ENCODE results near the gene SLC35D3. TPM values are rescaled to one million over a fixed set of nuclear protein-coding genes. Genes with fewer than 3 reads are reported as not detected.

Gene SLC35D3
- total and polyA plus RNA-seq, 10 donors, result not detected

DNA sequence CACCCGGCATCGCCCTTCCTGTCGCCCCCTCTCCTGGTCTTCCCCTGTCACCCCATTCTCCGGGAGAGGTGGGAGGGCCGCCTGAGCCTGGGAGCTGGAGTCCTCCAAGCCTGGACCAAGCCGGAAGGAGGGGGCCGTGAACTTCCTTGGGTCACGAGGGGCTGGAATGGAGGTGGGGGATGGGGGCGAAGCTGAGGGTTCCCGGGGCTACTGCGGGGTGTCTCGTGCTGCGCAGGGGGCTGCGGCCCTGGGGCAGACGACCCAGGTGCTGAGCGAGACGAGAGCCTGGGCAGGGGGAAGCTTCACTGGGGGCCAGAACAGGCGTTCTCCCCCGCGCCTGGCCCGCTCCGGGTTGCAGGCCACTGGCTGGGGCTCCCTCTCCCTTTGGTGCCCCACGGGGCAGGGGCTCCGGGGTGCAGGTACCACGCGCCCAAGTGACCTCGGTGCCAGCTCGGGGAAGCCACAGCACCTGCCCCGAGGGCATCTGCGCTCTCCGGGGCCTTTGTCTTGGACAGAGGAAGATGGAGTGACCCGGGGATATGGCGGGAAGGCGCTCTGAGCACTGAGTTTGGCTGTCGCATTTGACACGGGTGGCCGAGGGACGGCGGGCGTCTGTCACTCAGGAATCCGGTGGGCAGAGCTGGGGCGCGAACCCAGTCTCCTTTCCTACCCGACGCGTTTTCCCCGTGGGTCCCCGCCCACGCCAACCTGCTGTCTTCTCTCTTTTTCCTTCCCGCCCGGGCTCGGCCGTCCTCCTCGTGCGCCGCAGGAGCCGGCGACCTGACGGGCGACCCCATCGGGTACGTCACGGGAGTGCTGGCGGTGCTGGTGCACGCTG is 1.2 kb downstream of the SLC35D3 start:
- no peak overlapping the region for H3K27ac ChIP-seq
- TF ChIP-seq POLR2A (IDR thresholded peaks at IDR 0.05) (no peak), POLR2AphosphoS5 (IDR thresholded peaks at IDR 0.05) (no peak)
- TF ChIP-seq, protein P1, sequence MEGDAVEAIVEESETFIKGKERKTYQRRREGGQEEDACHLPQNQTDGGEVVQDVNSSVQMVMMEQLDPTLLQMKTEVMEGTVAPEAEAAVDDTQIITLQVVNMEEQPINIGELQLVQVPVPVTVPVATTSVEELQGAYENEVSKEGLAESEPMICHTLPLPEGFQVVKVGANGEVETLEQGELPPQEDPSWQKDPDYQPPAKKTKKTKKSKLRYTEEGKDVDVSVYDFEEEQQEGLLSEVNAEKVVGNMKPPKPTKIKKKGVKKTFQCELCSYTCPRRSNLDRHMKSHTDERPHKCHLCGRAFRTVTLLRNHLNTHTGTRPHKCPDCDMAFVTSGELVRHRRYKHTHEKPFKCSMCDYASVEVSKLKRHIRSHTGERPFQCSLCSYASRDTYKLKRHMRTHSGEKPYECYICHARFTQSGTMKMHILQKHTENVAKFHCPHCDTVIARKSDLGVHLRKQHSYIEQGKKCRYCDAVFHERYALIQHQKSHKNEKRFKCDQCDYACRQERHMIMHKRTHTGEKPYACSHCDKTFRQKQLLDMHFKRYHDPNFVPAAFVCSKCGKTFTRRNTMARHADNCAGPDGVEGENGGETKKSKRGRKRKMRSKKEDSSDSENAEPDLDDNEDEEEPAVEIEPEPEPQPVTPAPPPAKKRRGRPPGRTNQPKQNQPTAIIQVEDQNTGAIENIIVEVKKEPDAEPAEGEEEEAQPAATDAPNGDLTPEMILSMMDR (IDR thresholded peaks at IDR 0.05 in 8 of 11, conservative IDR thresholded peaks at IDR 0.05 in 3 of 11), result no peak
- intact Hi-C loops (cut with DNase I; ENCODE audit: low total_unique reads), result no loop called here
- WGBS, 5 donors, result 4 to 8% (median 7%) methylated on average over 43 to 65 of the region's 65 CpGs
- H3K4me3 ChIP-seq, result peak overlapping the region in 6 of 8 donors; percentile 8 to 74 (median 48)
- no peak for DNase-seq
- peaks cover 11 to 73% (median 58%) of the 10 kb centered on the region in 7 donors for H3K27me3 ChIP-seq (replicated peaks in 1 of 7)
- H3K9me3 ChIP-seq, result no peaks in the 10 kb centered on the region
- no peaks in the 10 kb centered on the region for H3K36me3 ChIP-seq
- H3K4me1 ChIP-seq, result peaks cover 31 to 45% (median 42%) of the 10 kb centered on the region in 6 donors

DNA sequence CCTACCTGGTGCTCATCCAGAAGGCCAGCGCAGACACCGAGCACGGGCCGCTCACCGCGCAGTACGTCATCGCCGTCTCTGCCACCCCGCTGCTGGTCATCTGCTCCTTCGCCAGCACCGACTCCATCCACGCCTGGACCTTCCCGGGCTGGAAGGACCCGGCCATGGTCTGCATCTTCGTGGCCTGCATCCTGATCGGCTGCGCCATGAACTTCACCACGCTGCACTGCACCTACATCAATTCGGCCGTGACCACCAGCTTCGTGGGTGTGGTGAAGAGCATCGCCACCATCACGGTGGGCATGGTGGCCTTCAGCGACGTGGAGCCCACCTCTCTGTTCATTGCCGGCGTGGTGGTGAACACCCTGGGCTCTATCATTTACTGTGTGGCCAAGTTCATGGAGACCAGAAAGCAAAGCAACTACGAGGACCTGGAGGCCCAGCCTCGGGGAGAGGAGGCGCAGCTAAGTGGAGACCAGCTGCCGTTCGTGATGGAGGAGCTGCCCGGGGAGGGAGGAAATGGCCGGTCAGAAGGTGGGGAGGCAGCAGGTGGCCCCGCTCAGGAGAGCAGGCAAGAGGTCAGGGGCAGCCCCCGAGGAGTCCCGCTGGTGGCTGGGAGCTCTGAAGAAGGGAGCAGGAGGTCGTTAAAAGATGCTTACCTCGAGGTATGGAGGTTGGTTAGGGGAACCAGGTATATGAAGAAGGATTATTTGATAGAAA is 2.0 kb downstream of the SLC35D3 start:
- Histone ChIP-seq H3K27me3 (replicated peaks in 1 of 7) (peaks cover 11 to 70% (median 54%) of the 10 kb centered on the region in 7 donors), H3K9me3 (no peaks in the 10 kb centered on the region), H3K4me3 (peak overlapping the region in 2 of 8 donors; percentile 50 to 74), H3K36me3 (no peaks in the 10 kb centered on the region), H3K4me1 (peaks cover 31 to 45% (median 42%) of the 10 kb centered on the region in 6 donors), H3K27ac (no peak overlapping the region)
- DNase-seq, result no peak
- TF ChIP-seq POLR2AphosphoS5 (IDR thresholded peaks at IDR 0.05), result no peak
- TF ChIP-seq POLR2A (IDR thresholded peaks at IDR 0.05), result no peak
- TF ChIP-seq, protein P1 (IDR thresholded peaks at IDR 0.05 in 8 of 11, conservative IDR thresholded peaks at IDR 0.05 in 3 of 11), result no peak
- intact Hi-C loops (cut with DNase I; ENCODE audit: low total_unique reads), result no loop called here
- 66 to 80% (median 71%) methylated on average over 40 of the region's 40 CpGs for WGBS, 5 donors

DNA sequence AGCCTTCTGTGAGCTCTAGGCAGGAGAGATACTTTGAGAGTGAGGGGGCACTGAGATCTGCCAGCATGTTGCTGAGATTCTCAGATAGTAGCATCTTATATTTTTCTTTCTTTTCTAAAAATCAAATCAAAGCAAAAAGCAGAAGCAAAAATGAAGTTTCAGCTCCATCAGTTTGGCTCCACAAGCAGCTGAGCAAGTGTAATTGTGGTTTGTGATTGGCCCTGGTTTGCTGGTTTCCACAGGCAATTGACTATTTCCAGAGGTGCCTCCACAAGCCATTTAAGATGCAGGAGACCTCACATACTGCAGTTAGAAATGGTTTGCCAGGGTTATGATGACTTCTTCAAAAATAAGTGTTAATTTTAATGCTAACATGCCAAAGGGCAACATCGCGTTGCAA is 4.3 kb downstream of the SLC35D3 start:
- Histone ChIP-seq H3K27ac (no peak overlapping the region), H3K27me3 (replicated peaks in 1 of 7) (peaks cover 7 to 54% (median 34%) of the 10 kb centered on the region in 7 donors), H3K9me3 (no peaks in the 10 kb centered on the region), H3K36me3 (no peaks in the 10 kb centered on the region), H3K4me3 (no peak overlapping the region), H3K4me1 (peaks cover 20 to 27% (median 25%) of the 10 kb centered on the region in 6 donors)
- intact Hi-C loops (cut with DNase I; ENCODE audit: low total_unique reads), result no loop called here
- TF ChIP-seq POLR2A (IDR thresholded peaks at IDR 0.05), result no peak
- no peak for TF ChIP-seq POLR2AphosphoS5 (IDR thresholded peaks at IDR 0.05)
- TF ChIP-seq, protein P1 (IDR thresholded peaks at IDR 0.05 in 8 of 11, conservative IDR thresholded peaks at IDR 0.05 in 3 of 11), result no peak
- 94 to 100% (median 98%) methylated on average over 2 of the region's 2 CpGs for WGBS, 5 donors
- no peak for DNase-seq

DNA sequence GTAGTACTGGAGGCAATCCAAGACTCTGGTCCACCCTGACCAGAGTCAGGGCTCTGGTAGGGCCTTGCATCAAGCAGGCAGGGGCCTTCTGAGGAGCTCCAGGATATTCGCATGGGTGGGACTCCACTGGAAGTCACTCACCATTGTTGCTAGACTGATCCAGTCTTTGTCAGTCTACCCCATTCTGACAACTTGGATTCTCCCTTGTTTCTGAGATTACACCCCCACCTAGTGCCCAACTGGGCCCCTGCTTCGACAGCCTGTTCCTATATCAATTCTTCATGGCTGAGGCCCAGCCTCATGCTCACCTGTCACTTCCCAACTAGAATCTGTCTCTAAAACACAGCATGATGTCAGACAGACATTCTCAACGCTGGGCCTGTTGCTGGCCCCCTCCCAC is 5.2 kb downstream of the SLC35D3 start:
- 64 to 90% (median 82%) methylated on average over 2 to 3 of the region's 3 CpGs for WGBS, 5 donors
- TF ChIP-seq POLR2A (IDR thresholded peaks at IDR 0.05) (no peak), POLR2AphosphoS5 (IDR thresholded peaks at IDR 0.05) (no peak)
- TF ChIP-seq, protein P1 (IDR thresholded peaks at IDR 0.05 in 8 of 11, conservative IDR thresholded peaks at IDR 0.05 in 3 of 11), result peak in 5 of 11 experiments; percentile 14 to 28 (median 25)
- intact Hi-C loops (cut with DNase I; ENCODE audit: low total_unique reads), result no loop called here

More for the DNA sequence above, 5.2 kb downstream of the SLC35D3 start:
- H3K27me3 ChIP-seq (replicated peaks in 1 of 7), result peaks cover 0 to 47% (median 25%) of the 10 kb centered on the region in 7 donors
- no peak for DNase-seq
- H3K36me3 ChIP-seq, result no peaks in the 10 kb centered on the region
- peaks cover 14 to 18% (median 16%) of the 10 kb centered on the region in 6 donors for H3K4me1 ChIP-seq
- no peak overlapping the region for H3K4me3 ChIP-seq
- H3K9me3 ChIP-seq, result no peaks in the 10 kb centered on the region
- H3K27ac ChIP-seq, result no peak overlapping the region

All from spleen (tissue), 11 donors.